HG02571 (cell line): ENCODE data around the gene TAL1.

Source experiments
- ATAC-seq: cut with Tn5 transposase; IDR thresholded peaks from one replicate; pipeline ENCODE4 v1.9.1; 2021; ENCODE audit warnings: mild to moderate bottlenecking, moderate library complexity; ENCODE audit not compliant: unreplicated experiment

Gene TAL1

GRCh38 chr1:47189844-47190508 lies 42.0 kb downstream of the TAL1 start, which contains the start of gene PDZK1IP1:
TSS of gene PDZK1IP1 (minus strand) at chr1:47190036. CDS start at chr1:47189932, 104 bp downstream.
- no peak for ATAC-seq

- ATAC-seq = no peak
Measured at GRCh38 chr1:47188791-47189785, 42.9 kb downstream of the TAL1 start.

GRCh38 chr1:47187926-47188250 lies 44.1 kb downstream of the TAL1 start:
- ATAC-seq = no peak

GRCh38 chr1:47187231-47187925 lies 44.6 kb downstream of the TAL1 start:
- ATAC-seq = no peak

GRCh38 chr1:47186267-47187185 lies 45.5 kb downstream of the TAL1 start:
- ATAC-seq = no peak

GRCh38 chr1:47184822-47185677 lies 47.0 kb downstream of the TAL1 start:
- ATAC-seq = no peak

GRCh38 chr1:47184090-47184821 lies 47.8 kb downstream of the TAL1 start:
- ATAC-seq = no peak

- ATAC-seq = no peak
Measured at GRCh38 chr1:47183308-47184089, 48.5 kb downstream of the TAL1 start.

GRCh38 chr1:47182676-47183235 lies 49.3 kb downstream of the TAL1 start:
- no peak for ATAC-seq

GRCh38 chr1:47181955-47182675 lies 49.9 kb downstream of the TAL1 start:
- no peak for ATAC-seq

- no peak for ATAC-seq
Measured at GRCh38 chr1:47181095-47181954, 50.7 kb downstream of the TAL1 start.

- no peak for ATAC-seq
Measured at GRCh38 chr1:47180603-47181094, 51.4 kb downstream of the TAL1 start.

- no peak for ATAC-seq
Measured at GRCh38 chr1:47179988-47180563, 51.9 kb downstream of the TAL1 start.

GRCh38 chr1:47179017-47179987 lies 52.7 kb downstream of the TAL1 start:
- ATAC-seq = peak; percentile 80
